Activated naive CD8-positive, alpha-beta T cell treated with anti-CD3 and anti-CD28 coated beads, Interleukin-2, amount 50 U/mL, for 16 hours (primary cell): ENCODE measurements around the gene NFKBIL1.
"Not testable (repeated sequence)": the region's sequence is repeated elsewhere in the genome, so short reads cannot be mapped to it uniquely, and the experiment has no call there.

Source experiments
- DNase-seq: peaks from one replicate; pipeline ENCODE4 v3.0.0-alpha.2; 2020; ENCODE audit warnings: low read depth, low spot score

Gene NFKBIL1

DNA sequence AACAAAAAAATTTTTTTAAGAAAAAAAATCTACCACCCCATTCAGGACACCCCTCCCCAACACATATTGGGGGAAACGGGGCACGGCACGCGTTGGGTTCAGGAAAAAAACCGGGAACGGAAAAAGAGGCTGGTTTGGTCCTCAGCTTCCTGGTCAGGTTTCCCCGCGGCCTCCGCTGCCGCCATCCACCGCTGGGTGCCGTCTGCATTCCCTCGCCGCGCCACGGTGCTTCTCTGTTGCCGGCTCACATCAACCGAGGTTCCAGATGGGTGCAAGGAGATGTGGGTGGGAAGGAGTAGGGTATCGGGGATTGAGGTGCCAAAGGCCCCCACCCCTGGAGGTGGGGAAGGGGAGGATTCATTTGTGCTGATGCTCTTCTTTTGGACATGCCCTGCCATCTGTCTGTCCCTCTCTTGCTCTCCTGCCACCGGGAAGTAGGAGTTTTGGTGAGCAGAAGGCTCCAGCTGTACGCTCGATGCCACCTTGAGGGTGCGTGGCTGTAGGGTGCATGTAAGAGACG is 12.8 kb upstream of the NFKBIL1 start:
- DNase-seq = no peak

DNA sequence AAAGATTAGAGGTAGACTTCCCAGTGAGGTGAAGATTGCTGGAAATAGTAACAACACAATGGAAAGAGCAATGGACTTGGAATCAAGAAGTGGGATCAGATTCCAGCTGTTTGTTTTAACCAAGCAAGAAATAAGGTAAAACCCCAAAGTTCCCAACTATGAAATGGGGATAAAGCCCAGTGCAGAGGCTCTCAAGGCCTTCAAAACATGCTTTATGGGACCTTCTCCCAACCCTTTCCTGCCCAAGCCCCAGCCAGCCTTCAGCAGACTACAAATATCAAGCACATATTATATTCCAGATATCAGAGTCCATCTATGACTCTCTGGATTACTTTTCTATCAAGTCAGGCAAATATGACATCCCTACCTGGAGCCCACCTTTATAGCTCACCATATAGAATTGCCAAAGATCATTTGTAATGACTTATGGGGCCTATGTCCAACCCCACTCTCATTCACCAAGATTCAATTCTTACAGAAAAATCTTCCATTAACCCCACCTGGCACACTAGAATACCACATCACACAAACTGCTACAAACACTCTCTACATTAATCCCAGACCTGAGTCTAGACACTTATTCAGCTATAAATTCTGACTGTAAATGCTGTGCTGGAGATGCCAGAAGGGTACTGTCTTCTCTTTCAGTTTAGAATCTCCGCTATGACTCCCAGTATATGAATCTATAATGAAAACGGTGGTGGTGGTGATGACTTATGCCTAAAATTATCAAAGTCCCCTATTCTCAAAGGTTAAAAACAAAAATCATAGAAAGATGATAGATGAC is 11.7 kb upstream of the NFKBIL1 start:
- no peak for DNase-seq

DNA sequence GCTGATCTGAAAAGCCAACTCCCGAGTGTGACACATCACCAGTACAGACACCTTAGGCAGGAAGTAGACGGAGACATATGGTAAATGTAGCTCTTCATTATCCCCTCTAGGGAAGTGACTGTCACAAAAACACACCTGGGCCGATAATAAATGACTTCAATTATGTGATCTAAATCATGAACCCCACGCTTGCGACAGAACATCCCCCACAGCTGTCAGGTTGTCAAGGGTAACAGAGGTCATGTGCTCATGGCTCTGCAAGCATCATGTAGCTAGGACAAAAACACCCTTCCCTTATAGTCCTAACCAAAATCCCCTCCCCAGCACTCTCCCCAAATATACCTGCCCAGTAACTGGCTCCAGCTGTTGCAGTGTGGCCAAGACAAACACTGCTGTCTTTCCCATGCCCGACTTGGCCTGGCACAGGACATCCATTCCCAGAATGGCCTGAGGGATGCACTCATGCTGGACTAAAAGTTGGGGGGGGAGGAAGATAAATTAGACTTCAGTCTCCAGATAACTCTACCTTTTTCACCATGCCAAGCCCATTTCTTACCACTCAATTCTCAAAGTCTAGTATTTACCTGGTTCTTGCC is 8.5 kb upstream of the NFKBIL1 start:
- DNase-seq = no peak

GRCh38 chr6:31540640-31541039 is 6.8 kb upstream of the NFKBIL1 start:
- no peak for DNase-seq

- DNase-seq = peak; percentile 18
Observed at GRCh38 chr6:31541059-31541657, 6.2 kb upstream of the NFKBIL1 start.

- peak; percentile 83 for DNase-seq
Observed at GRCh38 chr6:31541658-31542521, 5.5 kb upstream of the NFKBIL1 start, which contains the start of gene DDX39B. Gene DDX39B, minus strand, starts transcription at chr6:31542003. Its CDS starts 1,471 bp downstream, at chr6:31540532.

- no peak for DNase-seq
Observed at GRCh38 chr6:31543639-31544038, 3.8 kb upstream of the NFKBIL1 start.

DNA sequence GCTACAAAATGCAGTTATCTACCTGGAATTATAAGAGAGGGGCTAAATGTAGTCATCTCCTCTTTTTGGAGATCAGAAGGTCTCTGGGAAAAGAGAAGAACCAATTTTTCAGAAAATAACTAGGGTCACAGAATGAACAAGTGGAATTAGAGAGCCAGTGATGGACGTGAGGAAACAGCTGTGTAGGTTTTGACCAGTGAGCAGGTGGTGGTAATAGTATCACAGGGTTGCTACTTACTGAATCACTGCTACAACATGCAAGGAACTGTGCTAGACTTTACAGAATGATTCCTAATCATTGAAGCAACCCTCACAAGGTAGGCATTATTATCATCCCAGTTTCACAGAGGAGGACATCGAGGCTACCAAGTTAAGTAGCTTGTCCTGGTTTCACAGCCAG is 2.7 kb upstream of the NFKBIL1 start:
- DNase-seq = no peak

GRCh38 chr6:31545291-31545690 is 2.1 kb upstream of the NFKBIL1 start:
- DNase-seq = no peak

GRCh38 chr6:31546339-31546957 is 960 bp upstream of the NFKBIL1 start, which contains the start of gene ATP6V1G2:
Gene ATP6V1G2, minus strand, starts transcription at chr6:31546608. Its CDS starts 49 bp downstream, at chr6:31546559.
- peak; percentile 70 for DNase-seq

DNA sequence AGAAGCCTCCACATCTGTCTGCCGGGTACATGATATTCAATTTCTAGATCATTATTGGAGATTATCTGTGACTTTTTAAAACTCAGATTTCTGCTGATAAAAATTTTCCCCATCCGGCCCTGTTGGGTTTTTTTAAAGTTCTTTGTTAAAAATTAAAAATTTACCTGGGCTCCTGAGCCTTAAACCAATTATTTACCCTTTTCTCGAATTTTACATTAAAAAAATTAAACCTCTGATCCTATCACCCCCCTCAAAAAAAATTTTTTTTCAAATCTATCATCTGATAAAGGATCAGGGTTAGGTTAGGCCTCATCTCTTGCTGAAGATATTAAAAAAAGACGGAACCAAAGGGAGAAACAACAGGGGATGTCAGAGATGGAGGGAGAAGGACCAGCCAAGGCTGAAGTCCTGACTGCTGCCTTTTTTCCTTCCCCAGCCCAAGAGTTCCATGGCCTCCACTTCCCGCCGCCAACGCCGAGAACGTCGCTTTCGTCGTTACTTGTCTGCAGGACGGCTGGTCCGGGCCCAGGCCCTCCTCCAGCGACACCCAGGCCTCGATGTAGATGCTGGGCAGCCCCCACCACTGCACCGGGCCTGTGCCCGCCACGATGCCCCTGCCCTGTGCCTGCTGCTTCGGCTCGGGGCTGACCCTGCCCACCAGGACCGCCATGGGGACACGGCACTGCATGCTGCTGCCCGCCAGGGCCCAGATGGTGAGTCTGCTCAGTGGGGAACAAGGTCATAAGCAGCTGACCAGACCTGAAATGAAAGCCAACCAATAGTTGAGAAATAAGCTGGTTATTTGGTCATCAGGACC is 527 bp downstream of the NFKBIL1 start:
- DNase-seq = no peak

- no peak for DNase-seq
Observed at GRCh38 chr6:31548544-31548873, 1.1 kb downstream of the NFKBIL1 start.

DNA sequence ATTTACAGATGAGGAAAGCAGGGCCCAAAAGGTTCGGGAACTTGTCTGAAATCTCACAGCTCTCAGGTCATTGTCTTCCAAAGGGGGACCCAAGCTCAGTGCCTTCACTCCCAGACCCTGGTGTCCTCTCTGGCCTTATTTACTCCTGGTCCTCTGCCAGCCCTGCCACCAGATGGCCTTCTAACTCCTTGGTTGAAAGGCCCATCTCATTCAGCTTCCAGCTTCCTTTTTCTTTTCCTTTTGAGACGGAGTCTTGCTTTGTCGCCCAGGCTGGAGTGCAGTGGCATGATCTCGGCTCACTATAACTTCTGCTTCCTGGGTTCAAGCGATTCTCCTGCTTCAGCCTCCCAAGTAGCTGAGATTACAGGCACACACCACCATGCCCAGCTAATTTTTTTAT is 4.0 kb downstream of the NFKBIL1 start:
- not testable (repeated sequence) for DNase-seq

GRCh38 chr6:31556307-31556706 is 8.9 kb downstream of the NFKBIL1 start:
- DNase-seq = no peak

DNA sequence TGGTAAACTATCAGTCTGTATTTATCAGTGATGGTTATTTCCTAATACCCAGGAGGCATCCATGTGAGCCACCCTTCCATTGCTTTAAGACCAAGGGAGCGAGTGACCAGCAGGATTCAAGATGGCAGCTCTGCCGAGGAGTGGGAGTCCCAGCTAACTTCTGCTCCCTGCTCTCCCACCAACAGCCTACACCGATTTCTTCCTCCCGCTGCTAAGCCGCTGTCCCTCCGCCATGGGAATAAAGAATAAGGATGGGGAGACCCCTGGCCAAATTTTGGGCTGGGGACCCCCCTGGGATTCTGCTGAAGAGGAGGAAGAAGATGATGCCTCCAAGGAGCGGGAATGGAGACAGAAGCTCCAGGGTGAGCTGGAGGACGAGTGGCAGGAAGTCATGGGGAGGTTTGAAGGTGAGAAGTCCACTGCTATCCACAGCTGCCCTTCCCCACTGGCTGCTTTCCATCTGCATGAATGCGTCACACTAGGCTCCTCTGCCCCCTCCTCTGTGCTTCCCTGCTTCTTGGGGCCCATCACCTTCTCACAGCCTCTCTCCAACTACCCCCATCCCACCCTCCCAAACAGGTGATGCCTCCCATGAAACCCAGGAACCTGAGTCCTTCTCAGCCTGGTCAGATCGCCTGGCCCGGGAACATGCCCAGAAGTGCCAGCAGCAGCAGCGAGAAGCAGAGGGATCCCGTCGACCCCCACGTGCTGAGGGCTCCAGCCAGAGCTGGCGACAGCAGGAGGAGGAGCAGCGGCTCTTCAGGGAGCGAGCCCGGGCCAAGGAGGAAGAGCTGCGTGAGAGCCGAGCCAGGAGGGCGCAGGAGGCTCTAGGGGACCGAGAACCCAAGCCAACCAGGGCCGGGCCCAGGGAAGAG is 10.3 kb downstream of the NFKBIL1 start:
- no peak for DNase-seq

- no peak for DNase-seq
Observed at GRCh38 chr6:31558318-31558625, 10.9 kb downstream of the NFKBIL1 start.

DNA sequence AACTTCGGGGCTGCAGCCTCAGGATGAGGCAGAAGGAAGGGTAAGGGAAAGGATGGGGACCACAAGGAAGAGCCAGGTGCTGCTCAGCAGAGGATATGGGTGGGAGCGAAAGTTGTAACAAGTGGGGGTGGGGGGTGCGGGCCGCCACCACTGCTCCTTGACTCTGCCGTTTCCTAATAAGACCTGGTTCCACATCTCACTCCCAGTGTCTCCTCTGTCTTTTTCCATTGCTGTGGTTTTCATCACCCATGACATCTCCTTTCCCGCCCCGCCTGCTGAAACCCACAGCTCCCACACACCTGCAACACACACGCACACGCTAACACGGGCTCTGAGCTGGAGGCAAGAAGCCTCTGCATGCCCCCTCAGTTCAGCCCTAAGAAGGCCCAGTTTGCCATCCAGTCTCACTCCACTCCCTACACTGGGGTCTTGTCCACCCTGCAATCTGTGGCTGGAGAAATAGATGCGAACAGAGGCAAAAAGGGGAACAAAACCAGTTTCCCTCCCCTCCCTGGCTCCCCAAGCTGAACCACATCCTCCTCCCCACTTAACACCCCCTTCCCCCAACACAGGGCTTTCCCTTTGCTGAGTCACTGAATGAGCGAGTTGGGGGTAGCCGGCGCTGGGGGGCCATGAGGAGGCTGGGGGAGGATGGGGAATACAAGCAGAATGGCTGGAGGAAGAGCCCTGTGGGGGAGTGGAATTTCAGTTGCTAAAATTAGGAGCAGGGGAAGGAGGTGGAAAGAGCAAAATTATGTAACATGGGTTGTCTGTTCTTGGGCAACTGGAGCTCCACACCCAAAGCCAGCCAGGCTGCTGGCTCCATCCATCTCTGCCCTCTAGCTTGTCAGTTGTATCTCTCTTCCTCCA is 11.5 kb downstream of the NFKBIL1 start:
- peak; percentile 49 for DNase-seq

- DNase-seq = no peak
Observed at GRCh38 chr6:31559606-31559957, 12.2 kb downstream of the NFKBIL1 start.
